Measurements from ENCODE around the gene PAX5.

The PAX5 gene

DNA sequence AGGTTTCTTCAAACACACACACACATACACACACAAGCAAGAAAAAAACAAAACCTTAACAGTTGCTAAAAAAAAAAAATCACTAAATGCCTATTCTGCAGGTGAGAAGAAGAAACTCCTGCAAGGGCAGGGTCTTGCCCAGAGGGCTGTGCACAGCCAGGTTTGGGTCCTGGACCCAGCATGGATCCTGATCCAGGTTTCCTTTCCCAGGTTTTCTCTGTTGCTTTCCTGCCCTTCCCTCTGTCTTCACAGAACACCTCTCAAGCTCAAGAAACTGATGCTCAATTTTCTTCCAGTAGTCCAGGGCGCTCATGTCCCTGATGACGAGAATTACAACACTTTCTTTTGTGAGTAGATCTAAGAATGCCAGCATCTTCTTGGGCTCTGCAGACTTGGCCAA lies 136.6 kb downstream of the PAX5 start:
- DNase-seq, result no peak

DNA sequence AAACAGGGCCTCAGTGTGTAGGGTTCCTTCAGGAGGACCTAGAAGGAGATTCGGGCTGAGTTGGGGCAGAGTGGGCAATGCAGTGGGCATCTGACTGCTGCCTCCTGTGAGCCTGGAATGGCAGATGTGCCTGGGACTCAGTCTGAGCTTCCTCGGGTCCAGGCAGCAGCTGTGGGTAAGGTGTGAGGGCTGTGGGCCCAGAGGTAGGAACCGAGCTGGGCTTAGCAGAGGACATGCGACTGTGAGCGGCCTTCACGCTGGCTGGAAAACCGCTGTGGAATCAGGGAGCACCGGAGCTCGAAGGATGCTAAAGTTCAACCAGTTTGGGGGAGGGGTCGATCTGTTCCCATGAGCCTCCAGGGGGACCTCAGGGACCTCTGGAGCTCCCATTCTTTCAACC lies 137.0 kb downstream of the PAX5 start:
- DNase-seq, result no peak

GRCh38 chr9:36896296-36896695 lies 137.8 kb downstream of the PAX5 start:
- DNase-seq, result no peak

GRCh38 chr9:36895744-36896260 lies 138.3 kb downstream of the PAX5 start:
- no peak for DNase-seq

DNA sequence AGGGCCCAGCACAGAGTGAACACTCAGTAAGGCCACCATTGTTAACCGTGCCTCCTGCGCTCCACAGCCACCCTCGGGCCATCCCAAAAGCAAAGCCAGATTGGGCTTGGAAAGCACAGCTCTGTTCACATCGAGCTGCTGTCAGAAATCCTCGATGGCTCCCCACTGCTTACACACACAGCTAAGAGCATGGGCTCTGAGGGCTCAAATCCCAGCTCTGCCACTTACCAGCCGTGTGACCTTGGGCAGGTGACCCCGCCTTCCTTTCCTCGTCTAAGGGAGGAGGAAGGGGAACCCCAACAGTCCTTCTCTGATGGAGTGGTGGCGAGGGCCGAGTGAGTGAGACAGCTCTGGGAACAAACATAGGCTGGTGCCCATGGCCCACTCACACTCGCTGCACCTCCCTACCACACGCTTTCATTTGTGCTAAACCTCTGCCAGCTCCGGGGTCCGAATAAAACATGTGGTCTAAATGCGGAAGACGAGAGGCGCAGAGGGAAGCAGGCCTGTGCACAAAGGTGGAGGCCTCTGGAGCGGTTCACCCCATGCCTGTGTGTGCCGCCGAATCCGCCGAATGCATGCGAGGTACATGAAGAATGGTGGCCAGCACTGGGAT lies 139.3 kb downstream of the PAX5 start:
- DNase-seq, result no peak

DNA sequence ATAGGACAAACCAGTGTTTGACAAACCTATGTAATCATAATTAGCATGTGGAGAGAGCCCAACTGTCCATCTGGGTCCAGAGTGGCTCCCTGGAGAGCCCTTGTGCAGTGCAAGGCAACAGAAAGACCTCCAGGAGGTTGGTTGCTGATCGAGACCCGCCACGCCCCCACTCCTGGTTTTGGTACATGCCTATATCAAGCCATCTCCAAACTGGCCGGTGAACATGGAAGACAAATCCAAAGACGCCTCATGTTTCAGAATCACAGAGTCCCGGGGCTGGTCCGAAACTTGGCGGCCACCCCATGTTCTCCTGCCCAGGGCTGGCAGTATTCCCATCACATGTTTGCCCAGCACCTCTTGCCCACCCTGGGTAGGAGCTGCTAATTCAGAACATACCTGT lies 140.2 kb downstream of the PAX5 start:
- no peak for DNase-seq

GRCh38 chr9:36893184-36893583 lies 140.9 kb downstream of the PAX5 start:
- DNase-seq, result no peak

DNA sequence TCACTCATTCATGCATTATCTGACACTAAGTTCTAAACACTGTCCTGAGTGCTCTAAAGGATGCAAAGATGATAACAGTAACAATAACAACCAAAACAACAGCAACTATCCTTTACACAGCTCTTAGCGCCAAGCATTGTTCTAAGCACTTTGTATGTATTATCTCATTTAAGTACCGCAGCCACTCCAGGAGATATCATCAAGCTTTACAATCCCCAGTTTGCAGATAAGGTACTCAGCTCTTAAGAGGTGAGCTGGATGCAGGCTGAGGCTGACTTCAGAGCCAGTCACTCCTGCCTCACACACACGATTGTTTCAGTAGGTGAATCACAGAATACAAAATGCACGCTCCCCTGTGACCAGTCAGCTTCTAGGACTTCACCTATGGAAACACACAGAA lies 141.8 kb downstream of the PAX5 start:
- DNase-seq, result no peak

DNA sequence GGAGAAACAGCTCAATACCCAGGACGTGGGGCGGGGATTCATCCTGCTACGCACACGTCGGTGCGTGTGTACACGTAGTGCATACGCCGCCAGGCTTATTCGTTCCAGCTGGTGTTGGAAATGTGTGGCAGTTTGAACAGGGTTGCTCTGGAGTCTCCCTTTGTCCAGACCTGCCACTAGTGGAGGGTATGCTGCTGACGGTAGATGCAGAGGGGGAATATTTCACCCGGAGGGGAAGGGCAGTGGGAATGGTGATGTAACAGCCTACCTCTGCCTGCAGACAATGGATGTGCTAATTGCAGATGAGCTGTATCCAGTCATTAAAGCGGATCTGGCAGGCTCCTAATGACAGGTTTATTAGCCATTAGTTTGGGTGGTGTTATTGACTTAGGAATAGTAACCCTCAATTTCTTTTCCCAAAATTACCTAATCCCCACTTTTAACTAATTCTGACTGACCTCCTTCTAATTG lies 142.7 kb downstream of the PAX5 start:
- DNase-seq, result no peak

DNA sequence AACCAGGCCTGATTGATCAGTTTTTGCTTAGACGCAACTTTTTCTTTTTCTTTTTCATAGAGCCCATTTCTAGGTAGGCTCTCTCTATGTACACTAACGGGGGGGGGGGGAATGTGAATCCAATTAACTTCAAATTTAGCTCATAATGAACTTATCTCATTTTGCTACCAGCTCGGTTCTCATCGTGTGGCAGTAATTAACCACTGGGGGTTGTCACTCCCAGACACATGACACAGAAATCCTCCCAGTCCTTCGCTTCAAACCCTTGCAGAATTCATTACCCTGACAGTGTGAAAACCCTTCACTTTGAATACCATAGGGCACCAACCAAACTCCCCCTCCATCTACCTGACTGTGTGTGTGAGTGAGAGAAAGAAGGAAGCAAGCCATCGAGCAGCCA lies 144.2 kb downstream of the PAX5 start:
- DNase-seq, result no peak

DNA sequence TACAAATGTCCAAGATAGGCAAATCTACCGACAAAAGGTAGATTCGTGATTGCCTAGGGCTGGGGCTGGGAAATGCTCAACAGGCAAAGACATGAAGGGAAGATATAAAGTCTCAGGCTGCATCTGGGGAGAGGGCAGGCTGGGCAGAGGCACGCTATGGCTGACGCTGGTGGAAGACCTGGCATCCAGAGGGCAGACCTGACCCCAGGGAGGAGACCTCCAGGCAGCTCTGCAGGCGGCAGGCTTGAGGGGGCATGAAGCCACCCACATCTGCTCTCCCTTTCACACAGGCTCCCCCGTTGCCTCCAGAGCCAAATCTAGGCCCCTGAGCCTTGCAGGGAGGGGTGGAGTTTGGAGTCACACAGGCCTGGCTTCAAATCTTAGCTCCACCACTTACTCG lies 145.5 kb downstream of the PAX5 start:
- DNase-seq, result no peak

- DNase-seq, result no peak
Observed at GRCh38 chr9:36884721-36885120, 149.3 kb downstream of the PAX5 start.

DNA sequence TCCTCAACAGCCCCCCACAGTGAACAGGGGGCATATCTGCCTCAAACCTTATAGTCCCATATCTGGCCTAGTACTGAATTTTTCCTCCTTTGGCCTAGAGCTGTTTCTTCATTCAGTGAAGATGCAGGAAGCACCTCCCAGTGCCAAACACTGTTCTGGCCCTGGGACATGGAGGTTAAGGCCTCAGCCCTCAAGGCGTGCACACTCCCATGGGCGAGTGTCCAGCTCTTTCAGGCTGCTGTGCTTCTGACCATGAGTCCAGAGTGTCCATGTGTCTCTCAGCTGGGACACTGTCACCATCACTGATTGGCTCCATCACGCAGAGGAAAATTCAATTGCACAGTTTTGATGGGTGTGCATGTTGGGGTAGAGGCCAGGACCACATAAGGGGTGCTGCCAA lies 151.5 kb downstream of the PAX5 start:
- DNase-seq, result no peak

GRCh38 chr9:36881743-36882441 lies 152.2 kb downstream of the PAX5 start:
- DNase-seq, result no peak

- DNase-seq, result no peak
Observed at GRCh38 chr9:36881316-36881715, 152.8 kb downstream of the PAX5 start.

DNA sequence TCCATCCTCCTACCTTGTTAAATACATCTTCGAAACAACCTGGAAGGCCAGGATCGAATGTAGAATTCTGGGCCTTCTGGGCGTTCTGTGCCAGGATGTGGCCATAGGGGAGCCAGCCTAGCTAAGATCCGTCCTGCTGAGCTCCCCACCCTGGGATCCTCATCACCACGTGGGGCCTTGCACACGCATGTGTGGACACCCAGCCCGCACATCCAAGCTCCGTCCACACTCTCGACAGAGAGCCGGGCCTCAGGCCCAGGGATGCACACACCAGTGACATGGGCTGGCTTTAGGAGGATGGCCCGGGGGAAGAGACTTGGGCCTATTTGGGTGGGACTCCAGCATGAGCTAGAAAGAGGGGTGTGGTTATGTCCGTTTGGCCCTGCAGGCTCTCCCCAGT lies 154.0 kb downstream of the PAX5 start:
- DNase-seq, result no peak

DNA sequence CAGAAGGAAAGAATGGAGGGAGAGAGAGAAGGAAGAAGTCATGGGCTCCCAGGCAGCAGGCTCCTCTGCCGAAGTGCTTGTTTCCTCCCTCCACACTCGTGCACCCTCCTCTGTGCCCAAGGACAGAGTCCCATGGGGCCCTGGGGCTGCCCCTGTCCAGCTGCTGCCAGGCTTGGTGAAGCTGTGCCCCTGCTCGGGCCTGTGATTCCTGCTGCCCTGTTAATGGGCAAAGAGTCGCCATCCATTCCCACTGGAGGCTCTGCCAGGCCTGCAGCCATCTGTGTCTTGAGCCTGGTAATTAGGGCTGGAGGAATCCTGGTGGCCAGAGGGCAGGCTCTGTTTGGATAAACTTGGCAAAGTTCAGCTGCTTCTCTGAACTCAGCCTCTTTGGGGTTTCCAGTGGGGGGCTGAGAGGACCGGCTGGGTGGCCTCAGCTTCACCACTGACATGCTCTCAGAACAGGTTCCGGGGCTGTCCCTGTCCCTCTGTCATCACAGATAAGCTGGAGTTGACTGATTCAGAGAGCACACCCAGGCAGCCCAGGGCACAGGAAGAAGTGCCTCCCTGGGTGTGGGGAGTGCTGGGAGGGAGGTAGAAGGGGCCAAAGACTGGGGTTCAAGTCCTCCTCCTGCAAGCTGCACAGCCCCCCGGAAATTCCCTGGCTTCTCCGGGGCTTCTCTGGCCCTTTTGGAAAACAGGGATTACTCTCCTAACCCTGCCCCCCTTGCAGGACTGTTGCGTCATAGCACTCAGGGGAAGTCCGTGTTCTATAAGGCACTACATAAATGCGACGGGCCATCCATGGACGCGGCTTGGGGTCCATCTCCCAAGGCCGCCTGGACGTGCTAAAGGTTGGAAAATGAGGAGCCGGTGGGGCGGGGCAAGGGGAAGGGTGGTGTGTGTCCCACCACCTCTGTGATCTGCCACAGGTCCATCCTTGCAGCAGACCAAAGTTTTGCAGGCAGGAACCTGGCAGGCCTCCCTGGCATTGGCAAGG lies 154.8 kb downstream of the PAX5 start:
- DNase-seq, result peak; percentile 34

DNA sequence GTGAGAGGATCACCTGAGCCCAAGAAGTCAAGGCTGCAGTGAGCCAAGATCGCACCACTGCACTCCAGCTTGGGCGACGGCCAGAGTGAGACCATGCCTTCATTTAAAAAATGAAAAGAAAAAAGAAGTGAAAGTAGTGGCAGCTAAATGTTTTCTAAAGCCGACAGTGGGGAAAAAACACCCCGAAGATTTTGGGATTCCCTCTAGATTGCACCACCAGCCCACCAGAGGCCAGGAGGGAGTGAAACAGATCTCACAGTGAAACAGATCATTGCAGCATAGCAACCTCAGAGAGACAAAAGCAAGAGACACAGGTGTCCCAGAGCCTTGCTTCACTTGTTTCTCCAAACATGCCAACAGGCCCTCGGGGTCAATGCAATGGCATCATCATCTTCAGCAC lies 156.8 kb downstream of the PAX5 start:
- no peak for DNase-seq

DNA sequence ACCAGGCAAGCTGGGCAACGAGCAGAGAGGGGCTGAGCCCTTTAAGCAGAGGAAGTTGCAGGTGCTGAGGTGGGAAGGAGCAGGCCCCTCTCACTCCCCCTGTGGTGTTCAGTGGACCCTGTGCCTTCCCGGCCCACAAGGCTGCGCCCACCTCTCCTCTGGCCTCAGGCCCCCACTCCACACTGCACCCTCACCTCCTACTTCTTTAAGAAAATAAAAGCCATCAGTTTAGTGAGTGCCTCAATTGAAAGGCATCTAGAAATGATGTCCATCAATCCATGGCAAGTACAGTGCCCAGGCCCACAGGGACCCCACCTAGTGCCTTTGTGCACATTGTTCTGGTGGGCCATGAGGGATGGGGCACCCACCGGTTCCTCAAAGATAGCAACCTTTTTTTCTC lies 158.0 kb downstream of the PAX5 start:
- DNase-seq, result no peak

GRCh38 chr9:36874921-36875320 lies 159.1 kb downstream of the PAX5 start:
- DNase-seq, result no peak

- DNase-seq, result no peak
Observed at GRCh38 chr9:36874261-36874660, 159.8 kb downstream of the PAX5 start.

DNA sequence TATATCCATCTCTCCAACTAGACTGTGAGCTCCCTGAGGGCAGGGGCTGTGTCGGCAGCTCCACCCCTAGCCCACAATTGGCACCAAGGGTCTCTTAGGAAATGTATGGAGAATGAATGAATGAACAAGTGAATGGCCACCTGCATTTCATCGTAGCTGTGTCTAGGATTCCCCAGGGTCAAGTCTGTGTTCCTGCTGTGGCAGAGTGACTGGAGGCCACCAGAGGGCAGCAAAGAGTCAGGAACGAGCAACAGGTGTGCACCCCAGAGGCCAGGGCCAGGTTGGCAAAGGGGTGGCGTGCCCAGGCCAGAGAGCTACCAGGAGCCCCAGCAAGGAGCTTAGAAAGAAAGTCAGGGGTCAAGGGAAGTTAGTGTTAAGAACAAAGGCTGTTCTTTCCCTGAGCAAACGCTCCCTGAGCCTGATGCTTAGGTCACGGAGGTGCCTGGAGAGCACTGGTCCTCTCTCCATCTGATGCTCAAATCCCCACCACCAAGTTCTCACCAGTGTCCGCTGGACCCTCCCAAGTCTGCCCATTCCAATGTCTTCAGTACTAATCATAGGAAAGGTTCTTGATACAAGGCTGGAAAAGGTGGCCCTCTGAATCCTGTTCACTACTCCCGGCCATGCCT lies 160.7 kb downstream of the PAX5 start:
- DNase-seq, result peak; percentile 76

GRCh38 chr9:36872641-36873040 lies 161.4 kb downstream of the PAX5 start:
- DNase-seq, result no peak

Data from activated CD4-positive, alpha-beta T cell treated with anti-CD3 and anti-CD28 coated beads, Interleukin-2, amount 50 U/mL, for 16 hours (primary cell).